NCI-H146 treated with DMSO at 0.1 percent for 48 hours (cell line): ENCODE results near the gene NEXN.

ENCODE experiments used
- DNase-seq: peaks from one replicate; lab custom pipeline; 2025; ENCODE audit not compliant: unreplicated experiment; lab: John Stamatoyannopoulos, UW

Gene NEXN

DNA sequence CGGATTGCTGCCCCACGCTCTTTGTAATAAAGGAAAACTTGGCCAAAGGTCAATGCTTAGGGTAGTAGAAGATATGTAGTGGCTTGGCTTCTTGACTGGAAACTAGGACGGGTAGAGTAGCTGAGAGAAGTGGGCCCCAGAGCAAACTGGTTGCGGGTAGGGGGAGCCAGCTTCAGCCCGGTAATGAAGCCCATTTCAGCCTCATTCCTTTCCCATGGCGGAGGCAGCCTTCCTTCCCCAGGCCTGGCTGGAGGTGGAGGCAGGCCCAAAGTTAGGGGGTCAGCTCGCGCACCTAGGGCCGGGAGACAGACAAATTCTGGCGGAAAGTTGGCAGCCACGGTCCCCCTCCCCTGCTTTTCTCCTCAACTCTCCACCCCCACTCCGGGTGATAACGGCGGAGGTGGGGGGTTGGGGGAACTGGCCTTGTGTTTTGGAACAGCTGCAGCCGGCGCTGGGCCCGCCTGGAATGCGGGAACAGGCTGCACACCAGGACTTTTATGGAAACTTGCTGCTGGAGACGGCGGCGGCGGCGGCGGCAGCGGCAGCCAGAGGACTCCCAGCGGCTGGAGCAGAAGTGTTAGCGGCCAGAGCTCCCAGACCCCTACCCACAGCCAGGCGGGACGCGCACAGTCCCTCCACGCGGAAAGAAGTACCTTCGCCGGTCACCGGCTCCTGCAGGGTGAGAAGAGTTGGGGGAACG is at the start of gene NEXN:
Gene NEXN, plus strand, starts transcription at position 544 of the 700 bp plus-strand sequence. CDS start 27,483 bp downstream, outside the sequence.
- no peak for DNase-seq

DNA sequence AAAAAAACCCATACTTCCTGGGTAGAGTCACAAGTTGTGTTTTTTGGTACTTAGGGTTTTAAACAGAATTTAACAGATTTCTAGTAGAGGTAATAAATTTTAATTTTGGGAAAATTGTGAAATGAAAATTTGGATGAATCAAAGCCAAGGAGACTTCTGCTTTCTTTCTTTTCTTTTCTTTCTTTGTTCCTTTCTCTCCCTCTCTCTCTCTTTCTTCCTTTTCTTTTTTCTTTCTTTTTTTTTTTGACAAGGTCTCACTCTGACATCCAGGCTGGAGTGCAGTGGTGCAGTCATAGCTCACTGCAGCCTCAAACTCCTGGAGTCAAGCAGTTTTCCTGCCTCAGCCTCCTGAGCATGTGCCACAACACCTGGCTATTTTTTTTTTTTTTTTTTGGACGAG is 46.9 kb upstream of the NEXN start:
- DNase-seq: no peak

DNA sequence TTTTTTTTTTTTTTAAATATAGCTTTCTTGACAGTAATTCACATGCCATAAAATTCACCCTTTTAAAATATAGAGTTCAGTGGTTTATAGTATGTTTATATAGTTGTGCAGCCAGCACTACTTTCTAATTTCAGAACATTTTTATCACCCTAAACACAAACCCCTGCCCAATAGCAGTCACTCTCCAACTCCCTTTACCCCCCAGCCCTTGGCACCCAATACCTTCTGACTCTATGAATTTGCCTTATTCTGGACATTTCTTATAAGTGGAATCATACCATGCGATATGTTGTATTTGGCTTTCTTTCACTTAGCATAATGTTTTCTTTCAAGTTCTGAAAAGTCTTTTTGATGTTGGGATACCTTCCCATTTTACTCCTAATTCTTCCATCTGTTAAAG is 42.5 kb upstream of the NEXN start:
- no peak for DNase-seq

DNA sequence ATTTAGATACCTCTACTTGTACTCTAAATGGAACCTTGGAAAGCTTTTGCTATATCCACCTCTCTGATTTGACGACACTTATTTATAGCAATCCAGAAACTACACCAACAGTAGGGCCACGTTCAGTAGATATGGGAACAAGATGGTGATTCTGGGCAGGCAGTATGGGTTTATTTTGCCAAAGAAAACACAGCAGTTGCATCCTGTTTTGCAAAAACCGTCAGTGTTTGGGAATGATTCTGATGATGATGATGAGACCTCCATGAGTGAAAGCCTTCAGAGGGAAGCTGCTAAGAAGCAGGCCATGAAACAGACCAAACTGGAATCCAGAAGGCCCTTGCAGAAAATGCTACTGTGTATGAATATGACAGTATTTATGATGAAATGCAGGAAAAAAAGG is 41.5 kb upstream of the NEXN start:
- no peak for DNase-seq

DNA sequence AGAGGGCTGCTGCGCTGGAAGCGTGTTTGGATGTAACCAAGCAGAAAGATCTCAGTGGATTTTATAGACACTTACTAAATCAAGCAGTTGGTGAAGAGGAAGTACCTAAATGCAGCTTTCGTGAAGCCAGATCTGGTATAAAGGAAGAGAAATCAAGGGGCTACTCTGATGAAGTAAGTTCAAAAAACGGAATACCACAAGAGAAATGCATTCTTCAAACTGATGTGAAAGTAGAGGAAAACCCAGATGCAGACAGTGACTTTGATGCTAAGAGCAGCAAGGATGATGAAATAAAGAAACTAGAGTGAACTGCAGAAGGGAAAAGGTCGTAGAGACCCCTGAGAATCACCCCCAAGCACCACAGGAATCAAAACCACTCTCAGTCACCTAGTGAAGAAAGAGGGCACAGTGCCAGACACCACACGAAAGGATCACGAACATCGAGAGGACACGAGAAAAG is 40.8 kb upstream of the NEXN start:
- DNase-seq: no peak

DNA sequence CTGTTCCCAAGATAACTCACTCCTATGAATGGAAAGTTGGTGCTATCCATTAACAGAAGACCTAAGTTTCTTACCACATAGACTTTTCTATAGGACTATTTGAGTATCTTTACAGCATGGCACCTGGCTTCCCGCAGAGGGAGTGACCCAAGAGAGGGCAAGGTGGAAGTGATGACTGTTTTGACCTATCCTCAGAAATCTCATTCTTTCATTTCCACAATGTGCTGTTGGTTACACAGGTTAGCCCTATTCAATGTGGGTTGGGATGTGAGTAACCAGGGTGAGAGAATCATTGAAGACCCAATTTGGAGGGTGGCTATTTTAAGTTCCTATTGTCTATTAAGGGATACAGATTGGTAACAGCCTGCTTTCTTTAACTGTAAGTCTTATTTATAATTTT is 38.3 kb upstream of the NEXN start:
- no peak for DNase-seq

DNA sequence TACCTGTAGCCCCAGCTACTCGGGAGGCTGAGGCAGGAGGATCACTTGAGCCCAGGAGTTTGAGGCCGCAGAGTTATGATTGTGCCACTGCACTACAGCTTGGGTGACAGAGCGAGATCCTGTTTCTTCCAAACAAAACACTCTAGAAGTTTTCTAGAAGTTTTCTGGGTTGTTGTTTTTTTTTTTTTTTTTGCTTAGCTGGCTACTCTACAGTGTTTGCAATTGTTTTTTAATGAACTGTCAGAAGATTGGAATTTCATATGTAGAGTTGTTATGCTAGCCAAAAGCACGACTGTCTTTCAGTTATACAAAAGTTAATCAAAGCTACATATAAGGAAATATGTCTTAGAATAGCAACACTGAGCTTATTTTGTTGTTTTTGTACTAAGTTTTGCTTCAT is 30.9 kb upstream of the NEXN start:
- no peak for DNase-seq

DNA sequence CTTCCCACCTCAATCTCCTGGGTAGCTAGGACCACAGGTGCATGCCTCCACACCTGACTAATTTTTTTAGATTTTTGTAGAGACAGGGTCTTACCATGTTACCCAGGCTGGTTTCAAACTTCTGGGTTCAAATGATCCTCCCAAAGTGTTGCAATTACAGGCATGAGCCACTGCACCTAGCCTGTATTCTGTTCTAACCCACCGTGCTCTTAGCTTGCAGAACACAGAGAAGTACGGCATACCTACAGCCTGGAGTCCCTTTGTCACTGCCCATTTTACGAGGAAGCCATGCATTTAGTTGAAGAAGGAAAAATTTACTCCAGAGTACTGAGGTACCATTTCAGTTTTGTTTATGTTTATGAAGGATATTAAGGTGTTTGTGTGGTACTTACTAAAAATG is 29.7 kb upstream of the NEXN start:
- DNase-seq: no peak

DNA sequence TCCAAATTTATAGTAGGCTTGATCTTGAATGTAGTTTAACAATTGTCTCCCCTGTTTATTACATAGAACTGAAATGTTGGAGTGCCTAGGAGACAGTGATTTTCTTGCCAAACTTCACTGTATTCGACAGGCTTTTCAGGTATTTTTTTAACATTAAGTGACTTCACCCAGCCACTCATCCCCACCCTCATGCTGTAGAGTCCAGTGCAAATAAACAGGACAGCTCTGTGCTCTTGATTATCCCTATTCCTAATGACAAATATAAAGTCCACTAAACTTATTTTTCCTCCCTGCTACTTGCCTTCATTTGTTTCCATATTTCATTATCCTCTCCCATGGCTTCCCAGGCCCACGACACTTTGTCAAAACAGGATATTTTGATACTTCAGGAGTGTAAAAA is 29.2 kb upstream of the NEXN start:
- DNase-seq: no peak

DNA sequence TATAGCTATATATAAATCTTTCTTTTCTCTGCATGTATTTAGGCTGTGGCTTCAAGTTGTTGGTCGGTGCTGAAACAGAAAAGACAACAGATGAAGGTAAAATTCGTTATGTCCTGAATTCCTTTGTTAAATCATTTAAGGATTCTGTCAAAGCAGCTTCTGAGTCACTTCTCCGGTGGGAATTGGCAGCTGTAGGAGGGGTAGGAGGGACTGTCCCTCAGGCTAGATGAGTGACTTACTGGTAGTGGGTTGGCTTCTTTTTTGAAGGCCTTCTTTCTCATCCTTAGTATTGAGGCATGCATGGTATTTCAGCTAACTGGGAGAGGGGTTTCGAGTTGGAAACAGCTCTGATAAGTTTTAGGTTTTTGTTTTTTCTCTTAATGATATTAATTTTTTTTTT is 22.1 kb upstream of the NEXN start:
- DNase-seq: no peak

DNA sequence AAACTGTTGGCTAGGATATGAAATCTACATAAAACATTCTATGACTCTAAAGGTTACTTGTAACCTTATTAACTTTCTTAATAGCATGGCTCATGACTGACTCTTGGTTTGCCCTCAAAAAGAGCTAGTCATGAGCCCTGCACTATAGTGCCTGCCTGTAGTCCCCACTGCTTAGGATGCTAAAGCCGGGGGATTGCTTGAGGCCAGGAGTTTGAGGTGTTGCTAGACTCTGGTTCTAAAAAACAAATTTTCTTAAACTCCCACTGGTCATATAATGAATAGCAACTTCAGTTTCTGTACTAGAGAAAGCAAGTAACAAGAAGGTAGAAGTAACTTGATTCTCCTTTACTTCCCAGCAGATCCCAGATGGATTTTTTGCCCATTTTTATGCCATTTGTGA is 15.8 kb upstream of the NEXN start:
- DNase-seq: no peak

DNA sequence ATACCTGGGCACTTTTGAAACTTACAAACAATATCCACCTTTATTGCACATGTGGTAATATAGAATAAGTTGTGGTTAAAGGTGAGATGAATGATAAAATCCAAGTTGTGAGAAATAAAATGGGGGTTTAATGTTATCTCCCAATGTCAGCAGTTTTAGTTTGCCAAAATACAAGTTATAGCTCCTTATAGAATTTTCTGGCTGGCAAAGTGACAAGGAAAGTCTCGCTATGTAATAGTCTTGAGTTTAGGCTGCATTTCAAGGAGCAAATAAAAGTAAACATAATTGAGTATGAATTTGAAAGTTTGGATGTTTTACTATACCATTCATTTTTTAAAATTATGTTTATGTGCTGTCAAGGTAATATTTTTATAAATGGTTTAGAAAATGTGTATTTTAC is 15.0 kb upstream of the NEXN start:
- DNase-seq: no peak

DNA sequence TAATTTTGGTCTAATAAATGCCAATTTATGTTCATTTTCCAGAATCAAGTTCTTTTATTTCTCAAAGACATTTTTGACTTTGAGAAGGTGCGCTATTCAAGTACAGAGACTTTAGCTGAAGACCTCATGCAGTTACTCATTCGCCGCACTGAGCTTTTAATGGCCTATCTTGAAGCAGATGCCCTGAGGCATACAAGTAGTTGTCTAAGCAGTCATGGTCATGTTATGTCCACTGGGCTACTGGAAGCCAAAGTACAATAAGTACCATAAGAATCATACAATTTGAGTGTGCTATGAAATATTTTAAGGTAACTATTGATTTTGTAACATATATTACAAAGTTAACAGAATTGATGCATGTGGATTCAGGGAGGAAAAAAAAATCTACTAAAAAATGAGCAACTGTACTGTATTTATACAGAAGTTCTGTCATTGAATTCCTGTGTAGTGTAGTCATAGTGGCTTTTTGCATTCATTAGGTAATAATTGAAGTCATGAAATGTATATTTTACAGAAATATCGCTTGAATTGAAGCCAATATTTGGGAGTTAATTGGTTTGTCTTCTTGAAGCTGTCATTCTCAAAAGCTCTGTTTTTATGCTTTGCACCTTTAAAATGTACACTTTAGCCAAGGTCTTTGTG is 13.5 kb upstream of the NEXN start:
- DNase-seq: no peak

DNA sequence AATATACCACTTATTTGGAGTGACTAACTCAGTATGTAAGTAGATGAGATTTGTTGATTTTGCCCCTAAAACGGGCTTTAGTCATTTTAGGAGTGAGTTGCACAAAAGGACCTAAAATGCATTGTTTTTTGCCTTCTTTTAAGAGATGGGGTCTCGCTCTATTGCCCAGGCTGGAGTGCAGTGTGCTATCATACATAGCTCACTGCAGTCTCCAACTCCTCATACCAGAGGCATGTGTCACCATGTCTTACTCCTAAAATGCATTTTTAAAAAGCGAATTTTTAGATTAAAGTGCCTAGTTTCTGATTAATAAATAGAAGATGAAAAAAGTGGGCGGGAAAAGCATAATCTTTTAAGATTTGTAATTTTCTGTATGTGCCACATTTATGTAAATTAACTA is 11.5 kb upstream of the NEXN start:
- DNase-seq: no peak

DNA sequence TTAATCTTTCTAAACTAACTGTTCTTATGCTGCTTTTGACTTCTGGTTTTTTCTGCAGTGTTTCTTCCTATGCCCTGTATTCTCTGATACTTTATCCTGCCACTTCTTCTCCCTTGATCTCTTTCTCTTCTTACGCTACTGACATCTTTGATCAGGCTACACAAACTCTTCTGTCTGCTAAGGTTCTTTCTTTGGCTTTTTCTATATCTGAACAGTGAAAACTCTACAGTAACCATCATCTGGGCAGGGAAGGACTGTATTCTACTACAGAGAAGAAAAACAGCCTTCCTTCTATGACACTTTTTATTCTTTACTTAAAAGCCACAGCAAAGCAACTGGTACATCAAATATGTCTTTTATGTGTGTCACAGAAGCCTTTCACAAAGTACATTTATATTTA is 7.4 kb upstream of the NEXN start:
- DNase-seq: no peak

DNA sequence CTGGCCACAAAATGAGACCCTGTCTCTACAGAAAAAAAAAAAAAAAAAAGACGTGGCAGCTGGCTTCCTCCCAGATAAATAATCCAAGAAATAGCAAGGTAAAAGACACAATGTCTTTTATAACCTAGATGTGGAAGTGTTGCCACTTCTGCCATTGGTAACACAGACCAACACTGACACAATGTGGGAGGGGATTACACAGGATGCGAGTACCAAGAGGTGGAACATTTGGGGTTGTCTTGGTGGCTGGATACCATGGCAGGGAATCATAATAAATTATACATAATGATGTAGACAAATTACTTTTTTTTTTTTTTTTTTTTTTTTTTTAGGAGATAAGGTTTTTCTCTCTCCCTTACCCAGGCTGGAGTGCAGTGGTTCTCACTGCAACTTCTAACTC is 6.0 kb upstream of the NEXN start:
- no peak for DNase-seq

DNA sequence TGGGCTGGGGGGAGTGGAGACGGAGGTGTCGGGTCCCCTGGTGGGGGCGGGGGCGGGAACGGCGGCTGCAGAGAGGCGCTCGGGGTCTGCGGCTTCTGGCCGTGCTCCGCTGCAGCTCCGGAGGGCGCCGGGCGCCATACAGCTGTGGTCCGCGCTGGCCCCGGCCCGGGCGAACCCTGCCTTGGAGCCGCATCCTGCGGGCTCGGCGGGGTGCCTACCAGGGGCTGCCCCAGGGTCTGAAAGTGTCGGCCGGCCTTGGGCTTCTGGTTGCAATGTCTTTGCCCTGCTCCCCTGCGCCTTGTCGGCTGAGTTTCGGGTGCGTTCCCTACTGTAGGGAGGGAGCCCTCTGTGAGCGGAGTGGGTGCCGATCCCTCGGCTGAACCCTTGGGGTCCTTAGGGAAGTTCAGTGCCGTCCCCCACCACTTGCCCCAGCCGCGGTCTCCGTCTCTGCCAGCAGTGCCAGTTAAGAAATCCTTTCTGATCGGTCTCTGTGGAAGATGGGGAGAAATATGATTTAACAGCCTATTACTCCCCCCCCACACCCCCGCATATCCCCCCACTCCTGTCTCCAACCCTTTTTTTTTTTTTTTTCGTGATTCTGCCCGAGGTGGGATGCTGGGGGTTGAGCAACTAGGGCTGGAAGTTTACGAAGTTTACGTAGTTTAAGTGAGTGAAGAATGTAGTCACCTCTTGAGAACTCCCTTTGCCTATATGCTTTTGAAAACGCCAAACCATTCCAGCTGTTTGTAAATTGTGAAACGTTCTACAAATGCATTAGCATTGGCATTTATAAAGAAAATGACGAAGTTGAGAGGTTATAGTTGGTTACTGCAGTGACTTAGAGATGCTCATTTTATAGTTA is 588 bp downstream of the NEXN start:
- no peak for DNase-seq

DNA sequence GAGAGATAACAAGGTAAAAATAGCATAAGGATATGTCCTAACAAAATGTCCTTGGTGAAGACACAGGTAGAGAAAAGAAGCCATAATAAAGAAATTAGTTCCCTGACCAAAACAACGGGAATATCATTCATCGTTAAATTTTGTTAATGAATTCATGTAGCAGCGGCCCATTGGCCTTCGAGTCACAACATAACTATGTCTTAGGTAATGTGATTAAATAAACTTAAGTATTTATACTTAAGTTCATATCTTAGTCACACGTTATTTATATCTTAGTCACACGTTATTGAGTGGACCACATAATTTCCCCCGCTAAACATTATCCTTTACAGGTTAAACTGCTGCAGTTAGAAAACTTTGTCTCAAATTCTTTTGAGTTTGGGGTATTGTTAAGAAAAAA is 1.2 kb downstream of the NEXN start:
- no peak for DNase-seq

DNA sequence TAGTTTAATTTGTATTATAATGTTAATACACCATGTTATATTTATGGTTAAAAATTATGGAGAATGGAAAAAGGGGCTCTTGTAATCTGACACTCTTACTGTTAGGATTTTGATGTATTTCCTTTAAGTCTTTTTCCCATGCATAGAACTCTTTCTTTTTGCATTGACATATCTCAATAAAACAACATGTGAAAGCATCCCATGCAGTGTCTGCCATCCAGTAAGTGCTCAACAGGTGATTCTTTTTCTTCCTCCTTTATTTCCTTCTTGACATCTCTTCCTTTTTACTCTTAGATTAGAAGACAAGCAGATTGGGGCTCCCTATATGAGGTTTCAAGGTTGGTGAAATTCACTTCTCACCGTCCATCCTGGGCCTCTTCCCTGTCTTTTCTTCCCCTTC is 2.8 kb downstream of the NEXN start:
- DNase-seq: no peak

DNA sequence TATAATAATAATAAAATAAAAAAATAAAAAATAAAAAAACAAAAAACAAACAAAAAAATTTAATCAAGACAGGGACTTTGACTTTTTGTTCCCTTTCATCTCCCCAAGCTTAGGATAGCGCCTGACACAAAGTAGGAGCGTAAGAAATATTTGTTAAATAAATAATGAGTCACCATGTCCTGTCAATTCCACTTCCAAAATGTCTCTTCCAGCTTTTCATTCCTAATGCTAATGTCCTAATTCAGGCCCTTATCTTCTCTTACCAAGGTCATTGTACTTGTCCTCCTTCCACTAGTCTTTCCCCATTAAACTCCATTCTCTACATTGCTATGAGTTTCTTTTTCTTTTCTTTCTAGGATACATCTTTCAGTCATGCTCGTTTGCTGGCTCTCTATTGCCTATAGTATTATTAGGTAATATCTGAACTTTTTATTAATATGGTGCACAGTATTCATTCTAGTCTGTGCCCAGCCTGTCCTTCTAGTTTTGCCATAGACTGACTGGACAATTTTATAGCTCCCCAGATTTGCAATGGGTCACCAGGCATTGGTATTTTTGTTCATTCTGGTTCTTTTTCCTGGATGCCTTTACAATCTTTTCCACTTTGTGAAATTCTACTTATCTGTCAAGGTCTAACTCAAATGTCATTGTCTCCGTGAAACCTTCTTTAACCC is 11.4 kb downstream of the NEXN start:
- no peak for DNase-seq

DNA sequence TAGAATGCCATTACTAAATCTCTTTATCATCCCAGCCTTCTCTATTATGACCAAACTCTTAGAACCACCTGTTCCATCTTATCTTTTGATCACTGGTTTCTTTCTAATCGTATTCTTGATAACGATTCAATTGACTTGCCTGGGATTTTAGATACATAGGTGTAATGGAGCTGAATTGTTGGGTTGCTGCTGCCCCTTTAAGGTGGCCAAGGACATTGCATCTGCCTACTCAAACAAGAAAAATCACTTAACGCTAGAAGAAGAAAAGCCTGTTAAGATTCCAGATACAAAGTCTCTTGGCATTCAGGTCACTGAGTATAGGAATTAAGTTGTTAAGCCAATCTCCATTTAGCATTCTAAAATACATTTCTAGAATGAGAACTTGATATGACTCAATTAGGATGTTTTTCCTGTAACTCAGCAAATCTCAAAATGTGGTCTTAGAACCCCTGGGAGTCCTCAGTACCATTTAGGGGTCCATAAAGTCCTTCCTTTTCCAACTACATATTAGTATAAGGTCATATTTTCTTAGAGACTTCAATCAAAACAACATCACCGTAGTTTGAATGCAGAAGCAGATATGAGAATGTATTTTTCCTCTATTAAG is 12.4 kb downstream of the NEXN start:
- peak; percentile 4 for DNase-seq
